Lower leg skin (tissue), 3 donors: ENCODE results near the gene EEF1AKMT3.
"Not testable (repeated sequence)": the region's sequence is repeated elsewhere in the genome, so short reads cannot be mapped to it uniquely, and the experiment has no call there.

Experiments
- POLR2A ChIP-seq, 2 donors: fragments of 450-650 bp; IDR thresholded peaks; one replicate each; pipeline ENCODE4 v1.6.1; 2016 to 2017; ENCODE audit warnings: antibody characterized with exemption in 2 of 2, mild to moderate bottlenecking in 1 of 2, moderate library complexity in 1 of 2
- TF ChIP-seq, protein P1 (sequence below), 3 donors: fragments of 450-650 bp; IDR thresholded peaks; one replicate each; pipeline ENCODE4 v1.5.1; 2016; ENCODE audit warnings: antibody characterized with exemption in 3 of 3, mild to moderate bottlenecking in 3 of 3, moderate library complexity in 2 of 3

DNA sequence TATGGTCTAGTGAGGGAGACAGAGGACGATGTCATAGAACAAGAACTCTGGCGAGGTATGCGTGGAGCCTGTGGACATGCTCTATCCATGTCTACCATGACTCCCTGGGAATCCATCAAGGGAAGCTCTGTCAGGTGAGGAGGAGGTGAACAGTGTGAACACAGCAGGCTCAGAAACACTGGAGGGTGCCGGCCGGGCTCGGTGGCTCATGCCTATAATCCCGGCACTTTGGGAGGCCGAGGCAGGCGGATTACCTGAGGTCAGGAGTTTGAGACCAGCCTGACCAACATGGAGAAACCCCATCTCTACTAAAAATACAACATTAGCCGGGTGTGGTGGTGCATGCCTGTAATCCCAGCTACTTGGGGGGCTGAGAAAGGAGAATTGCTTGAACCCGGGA lies 2.2 kb downstream of the EEF1AKMT3 start:
- TF ChIP-seq POLR2A (IDR thresholded peaks at IDR 0.05) = not testable (repeated sequence)
- TF ChIP-seq, protein P1, sequence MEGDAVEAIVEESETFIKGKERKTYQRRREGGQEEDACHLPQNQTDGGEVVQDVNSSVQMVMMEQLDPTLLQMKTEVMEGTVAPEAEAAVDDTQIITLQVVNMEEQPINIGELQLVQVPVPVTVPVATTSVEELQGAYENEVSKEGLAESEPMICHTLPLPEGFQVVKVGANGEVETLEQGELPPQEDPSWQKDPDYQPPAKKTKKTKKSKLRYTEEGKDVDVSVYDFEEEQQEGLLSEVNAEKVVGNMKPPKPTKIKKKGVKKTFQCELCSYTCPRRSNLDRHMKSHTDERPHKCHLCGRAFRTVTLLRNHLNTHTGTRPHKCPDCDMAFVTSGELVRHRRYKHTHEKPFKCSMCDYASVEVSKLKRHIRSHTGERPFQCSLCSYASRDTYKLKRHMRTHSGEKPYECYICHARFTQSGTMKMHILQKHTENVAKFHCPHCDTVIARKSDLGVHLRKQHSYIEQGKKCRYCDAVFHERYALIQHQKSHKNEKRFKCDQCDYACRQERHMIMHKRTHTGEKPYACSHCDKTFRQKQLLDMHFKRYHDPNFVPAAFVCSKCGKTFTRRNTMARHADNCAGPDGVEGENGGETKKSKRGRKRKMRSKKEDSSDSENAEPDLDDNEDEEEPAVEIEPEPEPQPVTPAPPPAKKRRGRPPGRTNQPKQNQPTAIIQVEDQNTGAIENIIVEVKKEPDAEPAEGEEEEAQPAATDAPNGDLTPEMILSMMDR (IDR thresholded peaks at IDR 0.05) = not testable (repeated sequence)
